SU-DHL-6 (cell line): ENCODE data around the gene CRHBP.

Source experiments
- H2AFZ ChIP-seq: fragments of 200-600 bp; sonication (generic); 2 replicates; pipeline ENCODE4 v1.6.1; 2014; ENCODE audit warnings: low read depth, mild to moderate bottlenecking, moderate library complexity, mixed read lengths, antibody characterized with exemption, low read length; ENCODE audit not compliant: severe bottlenecking
- H3F3A ChIP-seq: fragments of 200-600 bp; shearing (Covaris generic); 2 replicates; pipeline ENCODE4 v1.6.0; 2016; ENCODE audit warnings: antibody characterized with exemption, mild to moderate bottlenecking; ENCODE audit not compliant: insufficient read depth
- H3K27ac ChIP-seq: fragments of 200-600 bp; sonication (generic); 2 replicates; pipeline ENCODE4 v1.5.1; 2016; ENCODE audit warnings: low read depth, mild to moderate bottlenecking, low read length, moderate library complexity, mixed read lengths
- H3K27me3 ChIP-seq: fragments of 200-600 bp; sonication (generic), shearing (Covaris generic); 2 replicates; pipeline ENCODE4 v1.6.0; 2014; ENCODE audit warnings: mild to moderate bottlenecking, low read length
- H3K36me3 ChIP-seq: fragments of 200-600 bp; sonication (generic); 2 replicates; pipeline ENCODE4 v1.6.1; 2014; ENCODE audit warnings: mild to moderate bottlenecking, low read length, mixed read lengths
- H3K4me2 ChIP-seq: fragments of 300-600, 200-600 bp; shearing (Covaris generic), sonication (generic); 2 replicates; pipeline ENCODE4 v1.6.0; 2014; ENCODE audit warnings: low read length, low read depth, mild to moderate bottlenecking; ENCODE audit not compliant: poor library complexity, severe bottlenecking
- H3K4me3 ChIP-seq: fragments of 200-600 bp; sonication (generic); 2 replicates; pipeline ENCODE4 v1.5.1; 2014; ENCODE audit warnings: antibody characterized with exemption, low read length, mild to moderate bottlenecking, mixed read lengths; ENCODE audit not compliant: insufficient read depth, poor library complexity, severe bottlenecking
- H3K79me2 ChIP-seq: fragments of 200-600 bp; sonication (generic); 2 replicates; pipeline ENCODE4 v1.6.1; 2014; ENCODE audit warnings: mild to moderate bottlenecking, low read length, moderate library complexity; ENCODE audit not compliant: insufficient read depth
- H3K9ac ChIP-seq: fragments of 200-600 bp; sonication (generic); 2 replicates; pipeline ENCODE4 v1.7.0; 2014; ENCODE audit warnings: mild to moderate bottlenecking, low read length
- H3K9me2 ChIP-seq: fragments of 200-600 bp; sonication (generic); replicated peaks from 2 replicates; pipeline ENCODE4 v1.6.1; 2014; ENCODE audit warnings: low read length; ENCODE audit not compliant: insufficient read depth
- H3K9me3 ChIP-seq: fragments of 200-600 bp; sonication (generic); 2 replicates; pipeline ENCODE4 v1.6.1; 2014; ENCODE audit warnings: low read length, mixed read lengths; ENCODE audit not compliant: insufficient read depth
- H4K20me1 ChIP-seq: fragments of 200-600 bp; sonication (generic); 2 replicates; pipeline ENCODE4 v1.6.1; 2014; ENCODE audit warnings: low read depth, mild to moderate bottlenecking, antibody characterized with exemption, low read length, moderate library complexity, mixed read lengths
- EZH2phosphoT487 ChIP-seq: fragments of 200-600 bp; sonication (generic), shearing (Covaris generic); conservative IDR thresholded peaks from 2 replicates; pipeline ENCODE4 v1.6.1; 2018; ENCODE audit warnings: mild to moderate bottlenecking, antibody characterized with exemption, low read length, moderate library complexity, mixed read lengths
- TF ChIP-seq, protein P1 (sequence below): fragments of 200-600 bp; sonication (generic); IDR thresholded peaks from one replicate; pipeline ENCODE4 v1.5.1; 2017; ENCODE audit warnings: antibody characterized with exemption, mild to moderate bottlenecking, low read length, moderate library complexity; ENCODE audit not compliant: insufficient read depth, poor library complexity, severe bottlenecking

Gene CRHBP

DNA sequence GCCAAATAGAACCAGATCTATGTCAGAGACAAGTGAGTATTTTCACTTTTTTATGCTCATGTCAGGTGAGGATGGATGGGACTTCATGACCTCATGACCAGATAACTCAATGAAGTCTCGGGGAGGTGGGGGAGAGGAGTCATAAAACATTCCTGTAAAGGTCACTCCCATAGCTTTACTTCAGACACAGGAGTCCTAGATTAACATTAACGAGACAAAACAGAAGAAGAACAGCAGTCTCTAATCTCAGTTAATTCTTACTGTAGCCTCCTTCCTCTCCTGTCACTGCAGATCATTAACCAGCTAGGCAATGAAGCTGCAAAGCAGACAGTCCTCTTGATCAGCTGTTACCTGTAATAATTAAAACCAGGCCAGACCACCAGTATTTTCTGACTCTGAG is 11.2 kb downstream of the CRHBP start:
- H3K27me3 ChIP-seq: no peaks in the 10 kb centered on the region
- H3K9me3 ChIP-seq: no peaks in the 10 kb centered on the region
- no peaks in the 10 kb centered on the region for H3F3A ChIP-seq
- H3K4me3 ChIP-seq: no peak overlapping the region
- H3K4me2 ChIP-seq: no peak overlapping the region
- no peak overlapping the region for H2AFZ ChIP-seq
- H3K9ac ChIP-seq: no peak overlapping the region
- H3K9me2 ChIP-seq: no peaks in the 10 kb centered on the region
- TF ChIP-seq, protein P1, sequence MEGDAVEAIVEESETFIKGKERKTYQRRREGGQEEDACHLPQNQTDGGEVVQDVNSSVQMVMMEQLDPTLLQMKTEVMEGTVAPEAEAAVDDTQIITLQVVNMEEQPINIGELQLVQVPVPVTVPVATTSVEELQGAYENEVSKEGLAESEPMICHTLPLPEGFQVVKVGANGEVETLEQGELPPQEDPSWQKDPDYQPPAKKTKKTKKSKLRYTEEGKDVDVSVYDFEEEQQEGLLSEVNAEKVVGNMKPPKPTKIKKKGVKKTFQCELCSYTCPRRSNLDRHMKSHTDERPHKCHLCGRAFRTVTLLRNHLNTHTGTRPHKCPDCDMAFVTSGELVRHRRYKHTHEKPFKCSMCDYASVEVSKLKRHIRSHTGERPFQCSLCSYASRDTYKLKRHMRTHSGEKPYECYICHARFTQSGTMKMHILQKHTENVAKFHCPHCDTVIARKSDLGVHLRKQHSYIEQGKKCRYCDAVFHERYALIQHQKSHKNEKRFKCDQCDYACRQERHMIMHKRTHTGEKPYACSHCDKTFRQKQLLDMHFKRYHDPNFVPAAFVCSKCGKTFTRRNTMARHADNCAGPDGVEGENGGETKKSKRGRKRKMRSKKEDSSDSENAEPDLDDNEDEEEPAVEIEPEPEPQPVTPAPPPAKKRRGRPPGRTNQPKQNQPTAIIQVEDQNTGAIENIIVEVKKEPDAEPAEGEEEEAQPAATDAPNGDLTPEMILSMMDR: no peak
- no peak for TF ChIP-seq EZH2phosphoT487
- H4K20me1 ChIP-seq: no peaks in the 10 kb centered on the region
- H3K36me3 ChIP-seq: peaks cover 19% of the 10 kb centered on the region
- H3K79me2 ChIP-seq: no peaks in the 10 kb centered on the region
- H3K27ac ChIP-seq: no peak overlapping the region

DNA sequence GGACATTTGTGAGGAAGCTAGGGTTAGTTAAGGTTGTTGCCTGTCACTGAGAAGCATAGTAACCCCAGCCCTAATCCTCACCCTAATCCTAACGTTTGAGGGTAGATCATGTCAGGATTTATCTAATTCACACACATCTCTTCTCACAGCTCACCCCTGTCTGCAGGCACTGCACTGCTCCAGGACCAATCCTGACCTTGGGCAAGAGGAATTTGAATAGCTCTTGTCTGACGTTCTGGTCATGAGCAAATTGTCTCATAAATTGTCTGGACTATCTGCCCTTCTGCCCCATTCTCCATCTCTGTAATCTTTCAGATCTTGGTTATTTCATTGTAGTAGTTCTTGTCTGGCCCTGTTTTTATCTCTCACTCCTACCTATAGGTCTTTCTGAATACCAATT is 18.7 kb downstream of the CRHBP start:
- H3K36me3 ChIP-seq: peaks cover 11% of the 10 kb centered on the region
- H3K9ac ChIP-seq: no peak overlapping the region
- no peak for TF ChIP-seq EZH2phosphoT487
- TF ChIP-seq, protein P1: no peak
- H3K9me2 ChIP-seq: no peaks in the 10 kb centered on the region
- no peak overlapping the region for H3K4me3 ChIP-seq
- H3K27ac ChIP-seq: no peak overlapping the region
- no peaks in the 10 kb centered on the region for H3K27me3 ChIP-seq
- no peaks in the 10 kb centered on the region for H3K9me3 ChIP-seq
- H2AFZ ChIP-seq: no peak overlapping the region
- no peaks in the 10 kb centered on the region for H3F3A ChIP-seq
- H4K20me1 ChIP-seq: no peaks in the 10 kb centered on the region
- no peak overlapping the region for H3K4me2 ChIP-seq
- H3K79me2 ChIP-seq: no peaks in the 10 kb centered on the region

DNA sequence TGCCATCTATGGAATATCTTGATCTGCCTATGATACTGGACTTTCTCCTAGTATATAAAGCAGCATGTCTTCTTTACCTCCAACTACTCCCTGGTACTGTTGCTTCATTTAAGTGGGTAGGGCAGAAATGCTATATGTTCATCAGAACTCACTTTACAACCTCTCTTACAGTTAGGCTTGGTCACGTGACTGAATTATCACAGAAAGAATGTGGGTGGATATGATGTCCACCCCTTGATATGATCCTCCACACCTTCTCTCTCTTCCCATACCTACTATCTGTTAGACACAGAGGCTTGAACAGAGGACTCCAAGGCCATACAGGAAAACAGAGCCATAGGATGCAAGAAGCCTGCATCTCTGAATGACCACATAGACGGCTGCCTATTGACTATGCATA is 19.8 kb downstream of the CRHBP start:
- Histone ChIP-seq H3K4me2 (no peak overlapping the region), H3K79me2 (no peaks in the 10 kb centered on the region), H2AFZ (no peak overlapping the region), H3F3A (no peaks in the 10 kb centered on the region), H3K4me3 (no peak overlapping the region), H3K36me3 (peaks cover 11% of the 10 kb centered on the region), H3K9me3 (no peaks in the 10 kb centered on the region), H4K20me1 (no peaks in the 10 kb centered on the region), H3K9ac (no peak overlapping the region), H3K9me2 (no peaks in the 10 kb centered on the region), H3K27ac (no peak overlapping the region), H3K27me3 (no peaks in the 10 kb centered on the region)
- TF ChIP-seq, protein P1: no peak

DNA sequence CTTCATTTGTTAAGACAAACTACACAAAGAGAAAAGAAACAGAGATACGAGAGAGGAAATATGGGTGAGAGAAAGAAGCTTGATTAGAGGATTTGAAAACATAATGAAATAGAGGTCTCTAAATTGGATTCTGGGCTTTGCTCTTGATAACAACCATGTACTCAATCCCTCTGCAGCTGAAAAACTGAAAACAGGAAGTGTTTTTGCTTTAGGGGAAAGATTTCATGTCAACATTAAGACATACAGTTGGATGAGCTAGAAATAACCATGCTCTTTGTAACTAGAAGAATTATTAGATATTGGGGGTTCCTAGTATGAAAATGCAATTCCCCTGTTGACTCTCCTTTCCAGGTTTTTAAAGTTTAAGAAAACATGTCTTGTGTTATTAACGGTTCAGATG is 21.9 kb downstream of the CRHBP start:
- no peak overlapping the region for H2AFZ ChIP-seq
- TF ChIP-seq EZH2phosphoT487: no peak
- TF ChIP-seq, protein P1: no peak
- H3K9ac ChIP-seq: no peak overlapping the region
- H3F3A ChIP-seq: no peaks in the 10 kb centered on the region
- no peaks in the 10 kb centered on the region for H3K9me2 ChIP-seq
- H3K9me3 ChIP-seq: no peaks in the 10 kb centered on the region
- no peak overlapping the region for H3K27ac ChIP-seq
- no peaks in the 10 kb centered on the region for H4K20me1 ChIP-seq
- H3K4me3 ChIP-seq: no peak overlapping the region
- no peaks in the 10 kb centered on the region for H3K79me2 ChIP-seq
- H3K4me2 ChIP-seq: no peak overlapping the region
- H3K27me3 ChIP-seq: no peaks in the 10 kb centered on the region
- H3K36me3 ChIP-seq: no peaks in the 10 kb centered on the region; the same call in none of the 2 replicates
